Gastroesophageal sphincter (tissue), 3 donors: Measurements from ENCODE around the gene RB1.

Experiments used
- EP300 ChIP-seq: sonication (generic); formaldehyde crosslinking; IDR thresholded peaks from one replicate; pipeline ENCODE4 v1.6.1; 2017; ENCODE audit warnings: antibody characterized with exemption, mild to moderate bottlenecking
- POLR2A ChIP-seq, 2 donors: fragments of 450-650 bp; IDR thresholded peaks; one replicate each; pipeline ENCODE4 v1.6.1; 2017; ENCODE audit warnings: antibody characterized with exemption in 2 of 2, mild to moderate bottlenecking in 2 of 2, moderate library complexity in 1 of 2
- POLR2AphosphoS5 ChIP-seq: sonication (generic); formaldehyde crosslinking; IDR thresholded peaks from one replicate; pipeline ENCODE4 v1.6.1; 2017; ENCODE audit warnings: antibody characterized with exemption
- TF ChIP-seq, protein P1 (sequence below), 4 experiments: fragments of 200-600 bp in 2 of 4; fragments of 450-650 bp in 2 of 4; sonication (generic) in 1 of 4; IDR thresholded peaks; one replicate each; pipeline ENCODE4 v1.5.1; 2017 to 2019; ENCODE audit warnings: antibody characterized with exemption in 4 of 4, mild to moderate bottlenecking in 2 of 4, moderate library complexity in 2 of 4

DNA sequence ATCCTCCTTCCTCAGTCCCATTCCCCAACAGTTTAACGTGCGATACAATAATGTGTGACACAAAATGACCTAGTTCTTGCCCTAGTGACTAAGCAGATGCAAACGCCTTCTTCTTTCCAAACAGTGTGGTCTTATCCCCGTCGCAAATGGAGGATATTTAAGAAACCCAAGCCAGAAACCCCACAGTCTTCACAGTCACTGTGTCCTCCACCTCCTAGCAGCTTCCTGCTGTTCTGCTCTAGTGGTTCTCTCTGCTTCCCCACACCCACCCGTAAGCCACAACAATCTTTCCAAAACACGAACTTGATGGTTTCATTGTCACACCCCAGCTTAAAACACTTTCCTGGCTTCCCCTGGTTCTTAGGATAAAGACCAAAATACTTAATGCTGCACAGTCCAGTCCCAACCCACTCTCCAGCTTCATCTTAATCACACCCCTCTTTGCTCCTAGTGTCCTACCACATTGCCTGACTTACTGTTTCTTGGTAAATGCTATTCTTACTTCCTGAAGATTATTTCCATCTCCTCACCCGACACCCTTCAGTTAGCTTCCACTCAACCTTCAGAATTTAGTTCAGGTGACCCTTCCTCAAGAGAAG is 38.2 kb upstream of the RB1 start:
- no peak for TF ChIP-seq POLR2A (IDR thresholded peaks at IDR 0.05)
- TF ChIP-seq, protein P1, sequence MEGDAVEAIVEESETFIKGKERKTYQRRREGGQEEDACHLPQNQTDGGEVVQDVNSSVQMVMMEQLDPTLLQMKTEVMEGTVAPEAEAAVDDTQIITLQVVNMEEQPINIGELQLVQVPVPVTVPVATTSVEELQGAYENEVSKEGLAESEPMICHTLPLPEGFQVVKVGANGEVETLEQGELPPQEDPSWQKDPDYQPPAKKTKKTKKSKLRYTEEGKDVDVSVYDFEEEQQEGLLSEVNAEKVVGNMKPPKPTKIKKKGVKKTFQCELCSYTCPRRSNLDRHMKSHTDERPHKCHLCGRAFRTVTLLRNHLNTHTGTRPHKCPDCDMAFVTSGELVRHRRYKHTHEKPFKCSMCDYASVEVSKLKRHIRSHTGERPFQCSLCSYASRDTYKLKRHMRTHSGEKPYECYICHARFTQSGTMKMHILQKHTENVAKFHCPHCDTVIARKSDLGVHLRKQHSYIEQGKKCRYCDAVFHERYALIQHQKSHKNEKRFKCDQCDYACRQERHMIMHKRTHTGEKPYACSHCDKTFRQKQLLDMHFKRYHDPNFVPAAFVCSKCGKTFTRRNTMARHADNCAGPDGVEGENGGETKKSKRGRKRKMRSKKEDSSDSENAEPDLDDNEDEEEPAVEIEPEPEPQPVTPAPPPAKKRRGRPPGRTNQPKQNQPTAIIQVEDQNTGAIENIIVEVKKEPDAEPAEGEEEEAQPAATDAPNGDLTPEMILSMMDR (IDR thresholded peaks at IDR 0.05), result no peak
- no peak for TF ChIP-seq POLR2AphosphoS5
- no peak for TF ChIP-seq EP300
